ENCODE results near the gene BCL2L12. TPM values are rescaled to one million over a fixed set of nuclear protein-coding genes. Genes with fewer than 3 reads are reported as not detected.

The BCL2L12 gene
- total RNA-seq, 4 donors from 2014 or later, result 4.4 to 12.9 (median 5.8) TPM

DNA sequence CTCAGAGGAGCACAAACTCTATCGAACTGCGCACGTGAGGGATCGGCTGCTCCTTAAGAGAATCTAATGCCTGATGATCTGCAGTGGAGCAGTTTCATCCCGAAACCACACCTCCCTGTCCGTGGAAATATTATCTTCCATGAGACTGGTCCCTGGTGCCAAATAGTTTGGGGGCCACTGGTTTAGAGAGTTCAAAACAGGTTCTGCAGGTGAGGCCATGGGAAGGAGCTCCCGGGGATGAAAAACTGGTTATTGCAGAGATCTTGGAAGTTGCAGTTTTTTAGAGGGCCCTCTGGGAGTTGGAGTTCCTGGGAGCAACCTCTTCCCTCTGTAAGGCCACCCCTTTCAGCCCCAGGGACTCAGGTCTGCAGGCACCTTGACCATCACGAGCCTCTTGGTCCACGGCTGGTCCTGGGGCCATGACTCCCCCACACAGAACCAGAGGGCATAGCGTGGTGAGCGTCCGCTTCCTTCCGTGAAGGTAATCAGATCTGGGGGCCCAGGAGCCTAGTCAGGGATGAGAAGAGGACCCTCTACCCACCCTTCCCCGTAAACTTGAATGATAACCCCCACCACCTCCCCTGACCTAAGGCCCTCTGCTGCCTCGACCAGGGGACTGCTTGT lies 5.3 kb upstream of the BCL2L12 start:
- WGBS, 2 donors, result 72 to 82% methylated on average over 6 to 9 of the region's 15 CpGs
- DNase-seq, result no peak
- TF ChIP-seq POLR2A (IDR thresholded peaks at IDR 0.05), result no peak
- TF ChIP-seq CTCF (IDR thresholded peaks at IDR 0.05), result no peak
- Histone ChIP-seq H3K9me3 (no peaks in the 10 kb centered on the region), H3K36me3 (peaks cover 42 to 77% (median 64%) of the 10 kb centered on the region in 3 donors), H3K4me1 (peaks cover 8 to 45% (median 9%) of the 10 kb centered on the region in 3 donors), H3K4me3 (no peak overlapping the region), H3K27me3 (no peaks in the 10 kb centered on the region), H3K27ac (no peak overlapping the region)
- intact Hi-C loops (cut with DNase I), result no loop called here

DNA sequence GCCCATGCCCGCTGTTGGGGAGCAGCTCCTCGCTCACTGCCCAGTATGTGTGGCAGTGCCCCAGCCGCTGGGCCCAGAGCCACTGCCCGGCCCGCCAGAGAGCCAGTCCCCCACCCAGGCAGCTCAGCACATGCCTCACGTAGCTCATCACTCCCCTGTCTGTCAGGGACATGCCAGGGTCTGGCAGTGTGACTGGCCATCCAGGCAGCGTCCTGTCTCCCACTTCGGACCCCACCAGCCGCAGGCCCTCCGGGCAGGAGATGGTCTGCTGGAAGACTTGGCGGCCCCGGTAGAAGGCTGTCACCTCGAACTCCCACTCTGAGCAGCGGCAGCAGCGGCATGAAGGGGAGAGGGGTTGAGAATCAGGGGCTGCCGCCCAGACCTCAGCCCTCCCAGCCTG lies 3.7 kb upstream of the BCL2L12 start:
- TF ChIP-seq POLR2A (IDR thresholded peaks at IDR 0.05) (no peak), CTCF (IDR thresholded peaks at IDR 0.05) (no peak)
- Histone ChIP-seq H3K36me3 (peaks cover 28 to 62% (median 48%) of the 10 kb centered on the region in 3 donors), H3K27ac (no peak overlapping the region), H3K27me3 (no peaks in the 10 kb centered on the region), H3K4me1 (peaks cover 16 to 57% (median 18%) of the 10 kb centered on the region in 3 donors), H3K4me3 (no peak overlapping the region), H3K9me3 (no peaks in the 10 kb centered on the region)
- DNase-seq, result no peak
- 60% methylated on average over 1 of the region's 16 CpGs; no CpG with 5 or more reads in 1 of the 2 donors for WGBS, 2 donors
- intact Hi-C loops (cut with DNase I), result no loop called here

DNA sequence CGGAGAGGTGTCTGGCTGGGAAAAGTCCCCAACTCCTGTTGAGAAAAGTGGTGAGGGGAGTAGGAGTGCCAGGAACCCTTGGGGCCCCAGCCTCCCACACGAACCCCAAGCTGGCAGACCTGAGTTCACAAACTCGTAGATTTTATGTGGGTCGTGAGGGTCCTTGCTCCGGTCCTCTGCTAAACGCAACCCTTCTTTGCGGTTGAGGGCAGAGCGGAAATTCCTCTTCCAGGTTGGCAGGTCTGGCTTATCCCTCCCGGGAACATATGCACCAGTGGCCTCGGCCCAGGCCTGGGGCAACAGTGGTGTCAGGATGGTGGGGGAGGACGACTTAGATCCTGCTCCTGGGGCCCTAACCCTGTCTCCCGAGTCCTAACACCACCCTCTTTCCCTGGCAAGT lies 2.5 kb upstream of the BCL2L12 start:
- DNase-seq, result no peak

DNA sequence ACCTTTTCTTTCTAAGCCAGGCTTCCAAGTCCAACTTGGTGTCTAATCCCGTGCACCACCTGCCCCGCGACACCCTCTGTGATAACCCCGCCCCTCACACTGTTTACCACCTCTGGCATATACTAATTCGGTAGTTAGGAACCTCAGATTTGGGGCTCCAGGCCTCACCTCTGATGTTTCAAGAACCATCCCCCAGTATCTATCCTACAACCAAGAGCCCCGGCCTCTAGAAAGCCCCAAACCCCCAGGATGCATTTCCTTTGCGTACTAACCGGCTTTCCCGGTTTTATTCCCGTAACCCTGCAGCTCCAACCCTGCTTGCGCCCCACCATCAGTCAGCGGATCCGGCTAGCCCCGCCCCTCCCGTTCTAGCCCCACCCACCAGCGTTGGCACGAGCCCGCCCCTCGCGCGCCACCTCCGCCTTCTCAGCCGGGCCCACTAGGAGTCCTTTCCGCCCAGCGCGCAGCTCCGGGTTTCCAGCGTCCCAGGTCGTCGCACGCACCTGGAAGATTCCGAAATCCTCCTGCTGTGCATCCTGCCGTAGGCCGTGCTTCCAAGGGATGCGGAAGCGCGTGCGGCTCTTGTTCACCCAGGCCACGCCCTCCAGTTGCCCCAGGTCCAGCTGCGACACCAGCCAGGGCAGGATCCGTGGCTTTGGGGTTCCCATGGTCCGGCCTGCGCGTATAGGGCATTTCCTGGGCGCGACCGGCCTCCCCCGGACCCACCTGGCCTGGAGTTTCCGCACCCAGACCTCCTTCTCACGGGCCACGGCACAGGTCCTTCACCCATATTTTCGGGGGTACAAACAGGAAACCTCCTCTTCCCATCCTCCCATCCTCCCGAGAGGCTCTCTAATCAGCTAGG lies 1.3 kb upstream of the BCL2L12 start:
- H3K27ac ChIP-seq, result peak overlapping the region; percentile 84 to 98 (median 96)
- DNase-seq, result peak; percentile 52
- peak overlapping the region; percentile 67 to 90 (median 74) for H3K4me3 ChIP-seq
- peaks cover 16 to 60% (median 19%) of the 10 kb centered on the region in 3 donors for H3K4me1 ChIP-seq
- no peaks in the 10 kb centered on the region for H3K9me3 ChIP-seq
- TF ChIP-seq CTCF (IDR thresholded peaks at IDR 0.05), result peak in 4 of 6 experiments; percentile 26 to 45 (median 34)
- peak in 2 of 4 donors; percentile 19 to 77 for TF ChIP-seq POLR2A (IDR thresholded peaks at IDR 0.05)
- H3K27me3 ChIP-seq, result no peaks in the 10 kb centered on the region
- 0% methylated on average over 20 to 27 of the region's 53 CpGs for WGBS, 2 donors
- H3K36me3 ChIP-seq, result peaks cover 10 to 45% (median 28%) of the 10 kb centered on the region in 3 donors
- intact Hi-C loops (cut with DNase I), result no loop called here

More for the DNA sequence above, 2.5 kb upstream of the BCL2L12 start:
- H3K4me1 ChIP-seq, result peaks cover 16 to 61% (median 19%) of the 10 kb centered on the region in 3 donors
- WGBS, 2 donors, result 74 to 75% methylated on average over 7 to 10 of the region's 12 CpGs
- TF ChIP-seq CTCF (IDR thresholded peaks at IDR 0.05) (no peak), POLR2A (IDR thresholded peaks at IDR 0.05) (no peak)
- intact Hi-C loops (cut with DNase I), result no loop called here
- no peaks in the 10 kb centered on the region for H3K9me3 ChIP-seq
- peak overlapping the region in 3 of 4 donors; percentile 84 to 98 (median 97) for H3K27ac ChIP-seq
- H3K27me3 ChIP-seq, result no peaks in the 10 kb centered on the region
- no peak overlapping the region for H3K4me3 ChIP-seq
- peaks cover 16 to 50% (median 38%) of the 10 kb centered on the region in 3 donors for H3K36me3 ChIP-seq

- Histone ChIP-seq H3K36me3 (peaks cover 10 to 43% (median 28%) of the 10 kb centered on the region in 3 donors), H3K9me3 (no peaks in the 10 kb centered on the region), H3K27me3 (no peaks in the 10 kb centered on the region), H3K27ac (peak overlapping the region; percentile 84 to 98 (median 96)), H3K4me3 (peak overlapping the region; percentile 67 to 90 (median 74)), H3K4me1 (peaks cover 16 to 55% (median 19%) of the 10 kb centered on the region in 3 donors)
- no peak for DNase-seq
- intact Hi-C loops (cut with DNase I), result no loop called here
- WGBS, 2 donors, result 1% methylated on average over 7 of the region's 7 CpGs
- TF ChIP-seq POLR2A (IDR thresholded peaks at IDR 0.05), result no peak
- no peak for TF ChIP-seq CTCF (IDR thresholded peaks at IDR 0.05)
These were observed 740 bp upstream of the BCL2L12 start for GRCh38 chr19:49665036-49665350.

Measured in esophagus squamous epithelium (tissue), 5 donors.